ENCODE measurements around the gene ATP9B.

GRCh38 chr18:79117788-79118187 is 48.6 kb downstream of the ATP9B start:
- TF ChIP-seq, protein P1, sequence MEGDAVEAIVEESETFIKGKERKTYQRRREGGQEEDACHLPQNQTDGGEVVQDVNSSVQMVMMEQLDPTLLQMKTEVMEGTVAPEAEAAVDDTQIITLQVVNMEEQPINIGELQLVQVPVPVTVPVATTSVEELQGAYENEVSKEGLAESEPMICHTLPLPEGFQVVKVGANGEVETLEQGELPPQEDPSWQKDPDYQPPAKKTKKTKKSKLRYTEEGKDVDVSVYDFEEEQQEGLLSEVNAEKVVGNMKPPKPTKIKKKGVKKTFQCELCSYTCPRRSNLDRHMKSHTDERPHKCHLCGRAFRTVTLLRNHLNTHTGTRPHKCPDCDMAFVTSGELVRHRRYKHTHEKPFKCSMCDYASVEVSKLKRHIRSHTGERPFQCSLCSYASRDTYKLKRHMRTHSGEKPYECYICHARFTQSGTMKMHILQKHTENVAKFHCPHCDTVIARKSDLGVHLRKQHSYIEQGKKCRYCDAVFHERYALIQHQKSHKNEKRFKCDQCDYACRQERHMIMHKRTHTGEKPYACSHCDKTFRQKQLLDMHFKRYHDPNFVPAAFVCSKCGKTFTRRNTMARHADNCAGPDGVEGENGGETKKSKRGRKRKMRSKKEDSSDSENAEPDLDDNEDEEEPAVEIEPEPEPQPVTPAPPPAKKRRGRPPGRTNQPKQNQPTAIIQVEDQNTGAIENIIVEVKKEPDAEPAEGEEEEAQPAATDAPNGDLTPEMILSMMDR (IDR thresholded peaks at IDR 0.05), result no peak
- TF ChIP-seq TCF7L2 (IDR thresholded peaks at IDR 0.05; ENCODE audit: low read depth, low read length) (no peak), REST (IDR thresholded peaks at IDR 0.05; ENCODE audit: insufficient read depth in 1 of 2, low read depth in 2 of 2, low read length in 1 of 2) (no peak), POLR2AphosphoS5 (IDR thresholded peaks at IDR 0.05; ENCODE audit: low read depth, low read length) (no peak), SIN3A (IDR thresholded peaks at IDR 0.05; ENCODE audit: borderline replicate concordance, insufficient read depth, low read depth, low read length) (no peak)

Measured in Panc1 (cell line).